ENCODE results near the gene PCGF5.
"Not testable (repeated sequence)": the region's sequence is repeated elsewhere in the genome, so short reads cannot be mapped to it uniquely, and the experiment has no call there.

PCGF5 gene

DNA sequence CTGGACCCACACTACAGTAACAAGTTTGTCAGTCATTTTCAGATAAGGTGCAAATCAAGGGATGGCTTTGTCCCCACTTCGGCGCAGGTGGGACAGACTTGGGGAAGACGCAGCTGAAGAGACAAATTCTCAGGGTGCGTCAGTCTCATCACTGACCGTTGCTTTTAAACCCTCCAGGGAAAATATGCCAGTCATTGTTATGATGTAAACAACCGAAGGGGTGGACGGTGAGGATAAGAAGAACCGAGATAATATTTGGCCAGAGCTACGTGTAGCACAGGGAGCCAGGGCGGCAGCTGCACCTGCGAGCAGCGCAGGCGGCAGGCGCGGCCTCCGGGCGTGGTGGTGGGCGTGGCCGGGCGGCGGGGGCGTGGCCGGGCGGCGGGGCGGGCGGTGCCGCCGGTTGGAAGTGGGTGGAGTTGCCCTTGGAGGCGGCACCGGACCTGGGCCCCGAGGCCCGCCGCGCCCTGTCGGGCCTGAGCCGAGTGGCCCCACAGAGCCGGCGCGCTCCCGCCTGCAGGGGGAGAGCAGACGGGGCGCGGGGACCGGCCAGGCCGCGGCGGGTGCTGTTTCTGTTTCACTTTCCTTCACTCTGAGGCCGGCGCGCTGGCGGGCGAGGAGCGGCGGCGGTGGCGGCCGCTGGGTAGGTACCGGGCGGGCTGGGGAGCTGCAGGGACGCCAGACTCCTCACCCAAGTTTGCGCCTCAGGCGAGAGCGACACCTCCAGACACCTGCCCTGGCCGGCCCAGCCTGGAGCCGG, at the start of gene PCGF5:
Gene PCGF5, plus strand, starts transcription at position 470 of the 760 bp plus-strand sequence. CDS start 2,209 bp downstream, outside the sequence.
- DNase-seq (ENCODE audit: low read depth in 2 of 2), result peak; percentile 85 to 90

DNA sequence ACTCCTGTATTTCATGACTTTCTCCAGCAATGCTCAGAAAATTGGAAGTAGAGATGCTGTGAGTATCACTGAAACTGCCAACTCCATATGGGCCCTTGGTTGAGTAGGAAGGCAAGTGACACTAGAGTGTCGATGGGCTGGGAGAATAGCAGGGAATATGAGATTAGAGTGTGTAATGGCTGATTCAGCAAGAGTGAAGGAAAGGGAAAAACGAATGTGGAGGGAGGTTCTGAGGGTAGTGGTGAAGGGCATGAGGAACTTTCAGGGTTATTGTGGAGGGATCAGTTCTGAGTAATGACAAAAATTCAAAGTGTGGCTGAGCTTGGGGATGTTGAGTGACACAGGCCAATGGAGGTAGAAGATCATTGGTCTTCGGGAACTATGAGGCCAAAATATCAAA, 49.0 kb upstream of the PCGF5 start:
- DNase-seq (ENCODE audit: low read depth in 2 of 2), result no peak

DNA sequence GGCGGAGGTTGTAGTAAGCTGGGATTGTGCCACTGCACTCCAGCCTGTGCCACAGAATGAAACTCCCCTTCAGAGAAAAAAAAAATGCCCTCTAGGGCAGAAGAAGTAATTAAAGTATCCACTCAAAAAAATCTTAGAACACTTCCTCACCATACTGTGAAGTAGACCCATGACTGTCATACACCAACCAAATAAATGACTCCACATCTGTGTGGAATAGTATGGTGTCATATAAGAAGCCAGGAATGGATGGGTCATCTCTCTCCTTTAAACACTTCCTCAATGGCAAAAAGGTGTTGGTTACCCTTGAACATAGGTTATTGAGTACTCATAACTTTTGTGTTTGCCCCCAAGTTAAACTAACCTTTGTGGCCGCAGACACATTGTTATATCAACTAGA, 48.1 kb upstream of the PCGF5 start:
- DNase-seq (ENCODE audit: low read depth in 2 of 2), result no peak

DNA sequence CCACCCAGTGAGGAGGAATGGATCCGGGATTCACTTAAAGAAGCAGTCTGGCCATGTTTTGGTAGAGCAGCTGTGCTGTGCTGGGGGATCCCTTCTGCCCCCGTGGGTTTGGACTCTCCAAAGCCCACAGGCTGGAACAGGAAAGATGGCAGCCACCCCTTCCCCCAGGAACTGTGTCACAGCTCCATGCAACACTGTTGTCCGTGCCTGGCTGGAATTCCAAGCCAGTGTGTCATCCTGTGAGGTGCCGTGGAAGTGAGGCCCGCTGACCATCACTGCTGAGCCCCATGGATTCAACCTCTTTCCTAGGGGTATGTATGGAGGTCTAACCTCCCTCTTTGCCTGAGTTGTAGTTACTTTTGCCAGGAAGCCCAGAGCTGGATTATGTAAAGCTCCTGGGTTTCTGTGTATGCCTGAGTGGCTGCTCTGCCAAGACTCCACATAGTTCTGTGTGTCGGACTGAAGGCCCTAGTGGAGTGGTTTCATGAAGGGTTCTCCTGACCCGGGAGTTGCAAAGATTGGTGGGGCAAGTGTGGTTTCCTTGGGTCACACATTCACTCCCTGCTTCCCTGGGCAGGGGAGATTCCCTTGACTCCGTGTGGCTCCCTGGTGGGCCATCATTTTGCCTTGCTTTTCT, 35.1 kb upstream of the PCGF5 start:
- DNase-seq (ENCODE audit: low read depth in 2 of 2), result no peak

DNA sequence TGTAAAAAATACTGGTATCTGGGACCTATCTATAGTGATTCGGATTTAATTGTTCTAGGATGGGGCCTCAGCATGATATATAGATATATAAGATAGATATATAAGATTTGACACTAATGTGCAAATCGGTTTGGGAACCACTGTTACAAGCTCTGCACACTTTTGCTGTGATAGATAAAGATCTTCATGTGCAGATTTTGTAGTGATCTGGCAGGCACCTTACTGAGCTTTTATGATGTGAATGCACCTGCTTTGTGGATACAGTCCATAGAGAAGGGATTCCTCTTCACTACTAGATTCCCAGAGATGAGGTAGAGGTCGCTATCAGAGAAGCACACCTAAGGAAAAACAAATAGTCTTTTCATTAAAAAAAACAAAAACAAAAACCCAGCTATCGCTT, 33.3 kb upstream of the PCGF5 start:
- DNase-seq (ENCODE audit: low read depth in 2 of 2), result no peak

DNA sequence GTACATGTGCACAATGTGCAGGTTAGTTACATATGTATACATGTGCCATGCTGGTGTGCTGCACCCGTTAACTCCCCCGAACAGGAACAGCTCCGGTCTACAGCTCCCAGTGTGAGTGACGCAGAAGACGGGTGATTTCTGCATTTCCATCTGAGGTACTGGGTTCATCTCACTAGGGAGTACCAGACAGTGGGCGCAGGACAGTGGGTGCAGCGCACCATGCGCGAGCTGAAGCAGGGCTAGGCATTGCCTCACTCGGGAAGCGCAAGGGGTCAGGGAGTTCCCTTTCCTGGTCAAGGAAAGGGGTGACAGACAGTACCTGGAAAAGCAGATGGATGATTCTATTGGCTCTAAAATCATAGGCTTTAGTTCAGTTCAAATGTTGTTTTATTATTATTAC, 32.5 kb upstream of the PCGF5 start:
- DNase-seq (ENCODE audit: low read depth in 2 of 2), result not testable (repeated sequence)

DNA sequence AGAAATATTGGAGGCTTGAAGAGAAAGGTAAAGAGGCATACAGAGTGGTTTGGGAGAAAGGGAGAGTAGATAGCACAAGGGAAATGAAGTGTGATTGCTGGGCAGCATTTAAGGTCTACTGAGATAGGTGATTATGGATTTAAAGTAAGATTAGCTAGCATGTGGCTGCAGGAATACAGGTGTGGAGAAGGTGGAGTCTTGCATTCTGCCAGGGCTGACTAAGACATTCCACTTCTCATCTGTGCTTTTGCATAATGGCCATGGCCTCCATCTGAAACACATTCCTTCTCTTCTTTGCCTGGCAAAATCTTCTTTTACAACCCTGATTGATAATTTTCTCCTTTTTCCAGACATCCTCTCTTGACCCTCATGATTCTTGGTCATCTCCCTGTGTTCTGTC, 31.6 kb upstream of the PCGF5 start:
- DNase-seq (ENCODE audit: low read depth in 2 of 2), result no peak

DNA sequence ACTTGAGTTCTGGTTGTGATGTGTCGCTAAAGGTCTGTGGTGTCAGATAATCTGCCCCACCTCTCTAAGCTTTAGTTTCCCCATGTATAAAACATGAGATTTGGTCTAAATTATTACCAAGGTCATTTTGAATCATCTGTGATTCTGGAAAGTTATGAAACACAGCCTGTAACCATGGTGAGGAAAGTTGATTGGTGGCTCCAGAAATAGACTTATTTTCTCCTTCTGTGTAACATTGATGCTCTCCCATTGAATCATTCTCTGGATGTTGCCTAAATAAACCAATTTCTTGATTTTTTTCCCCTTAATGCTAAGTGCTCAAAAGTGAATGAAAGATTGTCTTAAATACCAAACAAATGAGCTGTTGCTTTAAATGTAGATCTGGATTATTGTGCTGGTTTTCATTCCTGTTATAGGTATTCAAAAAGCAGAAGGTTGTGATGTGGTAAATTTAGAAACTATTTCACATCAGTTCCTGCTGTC, 30.0 kb upstream of the PCGF5 start:
- no peak for DNase-seq (ENCODE audit: low read depth in 2 of 2)

DNA sequence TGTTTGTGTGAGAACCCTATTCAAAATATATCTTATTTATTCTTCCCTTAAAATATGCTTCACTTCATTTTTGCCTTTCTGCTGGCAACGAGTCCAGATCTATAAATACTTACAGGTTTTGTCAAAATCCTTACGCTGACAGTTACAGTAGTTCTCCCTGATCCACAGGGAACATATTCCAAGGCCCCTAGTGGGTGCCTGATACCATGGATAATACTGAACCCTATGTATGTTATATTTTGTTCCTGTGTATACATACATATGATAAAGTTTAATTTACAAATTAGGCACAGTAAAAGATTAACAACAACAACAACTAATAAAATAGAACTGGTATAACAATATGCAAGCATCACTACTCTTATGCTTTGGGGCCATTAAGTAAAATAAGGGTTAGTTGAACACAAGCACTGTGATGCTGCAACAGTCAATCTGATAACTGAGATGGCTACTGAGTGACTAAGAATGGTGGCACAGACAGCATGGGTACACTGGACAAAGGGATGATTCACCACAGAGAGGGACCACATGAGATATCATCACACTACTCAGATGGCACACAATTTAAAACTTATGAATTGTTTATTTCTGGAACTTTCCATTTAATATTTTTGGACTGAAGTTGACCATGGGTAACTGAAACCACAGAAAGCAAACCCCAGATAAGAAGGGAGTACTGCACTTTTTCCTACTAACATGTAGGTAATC, 29.4 kb upstream of the PCGF5 start:
- DNase-seq (ENCODE audit: low read depth in 2 of 2), result no peak

DNA sequence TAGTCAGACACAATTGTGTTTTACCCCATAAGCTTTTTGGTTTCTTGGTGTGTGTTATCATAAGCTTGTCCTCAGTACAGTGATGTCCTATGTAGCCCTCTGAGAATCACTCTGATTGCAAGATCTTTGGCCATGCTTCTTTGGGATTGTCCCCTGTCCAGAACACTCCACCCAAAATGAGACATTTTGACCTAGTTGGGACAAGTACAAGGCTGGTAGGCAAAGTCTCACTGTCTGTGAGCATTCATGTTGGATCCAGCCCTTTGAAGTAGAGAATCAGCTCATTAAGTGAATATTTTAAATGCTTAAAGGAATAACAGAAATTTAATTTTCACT, 28.9 kb upstream of the PCGF5 start:
- no peak for DNase-seq (ENCODE audit: low read depth in 2 of 2)

DNA sequence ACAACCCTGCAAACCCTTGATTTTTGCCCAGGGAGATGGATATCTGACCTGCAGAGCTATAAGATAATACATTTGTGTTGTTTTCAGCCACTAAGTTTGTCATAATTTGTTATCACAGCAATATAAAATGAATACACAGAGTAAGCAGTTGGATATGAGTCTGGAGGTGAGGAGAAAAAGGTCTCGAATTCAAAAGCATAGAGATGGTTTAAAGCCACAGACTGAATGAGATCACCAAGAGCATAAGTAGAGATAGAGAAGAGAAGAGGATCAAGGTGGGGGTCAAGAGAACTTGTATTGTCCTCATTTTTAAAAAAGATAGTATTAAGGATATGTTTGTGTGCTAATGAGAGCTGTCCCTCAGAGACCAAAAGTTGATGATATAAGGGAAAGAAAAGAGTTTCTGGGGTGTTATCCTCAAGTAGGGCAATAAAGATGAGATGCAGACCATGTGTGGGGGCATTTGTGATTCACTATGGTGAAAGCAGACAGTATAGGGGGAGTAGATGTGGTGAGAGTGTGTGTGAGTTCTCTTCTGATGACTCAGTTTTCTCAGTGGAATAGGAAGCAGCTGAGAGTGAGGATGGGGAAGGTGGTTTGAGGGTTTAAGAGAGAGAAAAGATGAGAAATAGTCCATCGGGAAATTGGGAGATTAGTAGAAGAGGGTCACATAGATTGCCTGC, 25.8 kb upstream of the PCGF5 start:
- no peak for DNase-seq (ENCODE audit: low read depth in 2 of 2)

DNA sequence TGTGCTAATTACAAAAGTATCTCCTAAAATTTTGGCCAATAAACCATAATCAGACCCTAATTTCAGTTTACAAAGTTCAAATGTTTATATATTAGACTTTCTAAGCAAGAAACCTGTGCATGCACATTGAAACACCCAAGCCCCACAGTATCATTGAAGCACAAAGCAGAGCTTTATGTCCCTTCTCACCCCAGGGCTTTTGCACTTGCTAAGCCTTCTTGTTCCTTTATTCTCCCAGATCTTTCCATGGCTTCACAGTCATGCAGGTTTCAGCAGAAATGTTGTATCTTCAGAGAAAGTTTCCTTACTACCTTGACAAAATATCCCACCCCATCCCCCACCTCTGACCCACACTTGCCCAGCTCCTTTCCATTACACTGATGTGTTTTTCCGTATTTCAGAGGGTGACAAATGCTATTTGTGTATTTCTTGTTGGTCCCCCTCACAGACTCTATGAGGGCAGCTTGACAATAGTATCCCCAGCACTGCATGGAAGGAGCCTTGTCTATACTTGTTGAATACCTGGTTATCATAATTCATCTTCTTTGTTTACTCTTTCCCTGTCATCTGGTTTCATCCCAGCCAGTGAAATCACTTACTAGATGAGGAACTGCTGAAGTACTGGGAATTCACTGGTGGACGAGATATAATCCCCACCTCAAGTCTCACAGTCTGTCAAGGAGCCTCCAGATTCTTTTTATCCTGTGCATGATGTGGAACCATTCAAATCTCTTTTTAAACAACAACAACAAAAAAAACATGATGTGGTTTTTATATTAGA, 24.0 kb upstream of the PCGF5 start:
- no peak for DNase-seq (ENCODE audit: low read depth in 2 of 2)

DNA sequence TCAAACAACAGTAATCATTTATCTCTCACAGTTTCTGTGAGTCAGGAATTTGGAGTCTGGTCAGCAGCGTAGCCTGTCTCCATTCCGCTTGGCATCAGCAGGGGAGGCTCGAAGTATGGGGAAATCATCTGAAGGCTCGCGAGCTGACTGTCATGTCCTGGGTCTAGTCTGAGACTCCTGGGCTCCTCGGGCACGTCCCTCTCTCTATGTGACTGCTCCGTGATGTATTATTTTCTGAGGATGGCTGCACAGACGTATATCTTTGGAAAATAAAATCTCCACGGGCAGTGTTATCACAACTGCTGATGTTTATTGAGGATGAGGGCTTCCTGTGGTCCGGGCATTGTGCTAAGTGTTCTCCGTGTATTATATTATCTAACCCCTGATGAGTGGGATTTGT, 23.3 kb upstream of the PCGF5 start:
- no peak for DNase-seq (ENCODE audit: low read depth in 2 of 2)

DNA sequence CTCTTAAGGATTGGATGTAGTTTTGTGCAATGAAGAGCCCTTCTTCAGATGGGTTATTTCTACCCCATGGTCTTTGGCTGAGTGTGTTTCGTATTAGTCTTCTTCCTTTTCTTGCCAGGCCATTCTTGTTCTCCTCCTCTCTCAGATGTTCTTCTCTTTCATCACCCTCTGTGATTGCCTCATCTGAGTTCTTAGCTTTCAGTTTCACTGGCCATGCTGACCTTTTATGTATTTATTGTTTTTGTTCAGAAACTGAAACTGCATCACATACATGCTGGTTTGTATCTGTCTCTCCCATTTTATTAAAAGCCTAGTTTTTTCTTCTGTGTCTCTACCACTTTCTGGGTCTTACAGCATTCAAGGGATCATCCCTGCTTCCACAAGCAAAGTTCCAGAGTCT, 21.7 kb upstream of the PCGF5 start:
- DNase-seq (ENCODE audit: low read depth in 2 of 2), result no peak

DNA sequence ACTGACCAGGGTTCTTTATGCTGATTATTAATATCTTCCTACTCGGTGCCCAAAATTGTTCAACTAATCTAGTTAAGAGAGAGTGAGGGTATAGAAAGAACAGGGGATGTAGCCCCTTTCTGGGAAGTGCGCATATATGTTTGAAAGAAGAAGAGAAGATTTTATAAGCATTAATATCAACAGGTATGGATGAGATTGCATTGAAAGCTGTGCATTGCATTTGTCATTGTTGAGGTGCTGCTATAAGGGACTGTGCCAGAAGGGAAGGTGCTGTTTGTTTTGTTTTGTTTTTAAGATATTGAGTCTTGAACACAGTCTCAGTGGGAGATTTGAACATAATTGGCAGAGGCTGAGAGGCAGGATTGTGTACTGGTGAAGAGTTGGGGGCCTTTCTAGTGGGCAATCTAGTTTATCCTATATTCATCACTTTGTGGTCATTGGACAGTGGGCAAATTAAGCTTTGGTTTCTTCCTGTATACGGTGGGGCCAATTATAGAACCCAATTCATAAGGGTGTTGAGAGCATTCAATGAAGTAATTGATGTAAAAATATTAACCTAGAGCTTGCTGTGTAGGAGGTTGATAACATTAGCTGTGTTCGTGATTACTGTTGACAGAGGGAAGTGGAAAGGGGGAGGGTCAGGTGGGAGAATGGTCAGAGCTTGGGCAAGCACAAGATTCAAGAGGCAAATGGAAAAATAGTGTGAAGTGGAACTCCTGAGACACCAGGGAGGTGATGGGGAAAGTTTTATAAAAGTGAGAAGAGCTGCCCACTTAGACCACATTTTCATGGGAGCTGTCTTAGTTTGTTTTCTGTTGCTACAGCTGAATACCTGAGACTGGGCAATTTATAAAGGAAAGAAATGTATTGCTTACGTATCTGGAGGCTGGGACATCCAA, 19.9 kb upstream of the PCGF5 start:
- DNase-seq (ENCODE audit: low read depth in 2 of 2), result no peak

DNA sequence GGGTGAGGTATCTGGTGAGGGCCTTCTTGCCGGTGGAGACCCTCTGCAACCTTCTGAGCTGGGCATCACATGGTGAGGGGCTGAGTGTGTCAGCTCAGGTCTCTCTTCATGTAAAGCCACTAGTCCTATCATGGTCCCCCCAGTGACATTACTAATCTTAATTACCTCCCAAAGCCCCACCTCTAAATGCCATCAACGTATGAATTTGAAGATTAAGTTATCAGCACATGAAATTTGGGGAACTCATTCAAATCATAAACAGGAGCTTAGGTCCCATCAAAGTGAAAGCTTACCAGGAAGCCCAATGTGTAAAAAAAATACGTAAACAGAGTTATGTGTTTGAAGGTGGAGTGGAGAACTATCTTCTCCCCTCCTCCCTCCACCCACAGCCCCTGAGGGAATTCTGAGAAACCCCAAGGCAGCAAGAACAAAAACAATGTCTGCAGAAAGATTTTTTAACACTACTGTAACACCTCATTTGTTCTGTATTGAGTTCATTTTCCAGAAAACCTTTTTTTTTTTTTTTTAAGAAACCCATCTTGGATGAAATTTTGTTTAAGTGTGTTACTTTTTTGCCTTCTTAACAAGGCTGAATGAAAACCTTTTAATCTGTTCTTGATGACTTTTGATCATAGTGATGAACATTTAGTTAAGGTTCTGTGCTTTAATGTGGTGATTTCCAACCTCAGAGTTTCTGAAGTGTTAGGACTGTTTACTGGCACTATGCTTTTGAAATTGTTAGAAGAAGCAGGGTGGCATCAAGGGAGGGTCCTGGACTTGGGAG, 19.1 kb upstream of the PCGF5 start:
- DNase-seq (ENCODE audit: low read depth in 2 of 2), result no peak

DNA sequence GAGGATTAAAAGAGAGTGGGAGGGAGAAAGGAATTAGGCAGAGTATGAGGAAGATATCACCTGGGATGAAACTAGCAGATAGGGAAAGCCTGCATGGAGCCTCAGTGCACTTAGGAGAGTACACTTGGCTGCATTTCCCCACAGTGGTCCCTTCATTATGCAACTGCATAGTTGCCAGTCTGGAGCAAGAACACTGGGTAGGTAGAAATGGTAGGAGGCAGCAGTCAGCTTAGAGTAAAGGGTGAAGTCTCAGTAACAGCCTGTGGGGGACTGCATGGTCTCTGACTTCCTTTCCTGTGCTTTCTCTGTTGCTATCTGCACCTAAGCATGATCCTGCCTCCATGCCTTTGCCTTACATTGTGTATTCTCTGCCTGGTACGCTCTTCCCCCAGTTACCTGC, 14.0 kb upstream of the PCGF5 start:
- no peak for DNase-seq (ENCODE audit: low read depth in 2 of 2)

DNA sequence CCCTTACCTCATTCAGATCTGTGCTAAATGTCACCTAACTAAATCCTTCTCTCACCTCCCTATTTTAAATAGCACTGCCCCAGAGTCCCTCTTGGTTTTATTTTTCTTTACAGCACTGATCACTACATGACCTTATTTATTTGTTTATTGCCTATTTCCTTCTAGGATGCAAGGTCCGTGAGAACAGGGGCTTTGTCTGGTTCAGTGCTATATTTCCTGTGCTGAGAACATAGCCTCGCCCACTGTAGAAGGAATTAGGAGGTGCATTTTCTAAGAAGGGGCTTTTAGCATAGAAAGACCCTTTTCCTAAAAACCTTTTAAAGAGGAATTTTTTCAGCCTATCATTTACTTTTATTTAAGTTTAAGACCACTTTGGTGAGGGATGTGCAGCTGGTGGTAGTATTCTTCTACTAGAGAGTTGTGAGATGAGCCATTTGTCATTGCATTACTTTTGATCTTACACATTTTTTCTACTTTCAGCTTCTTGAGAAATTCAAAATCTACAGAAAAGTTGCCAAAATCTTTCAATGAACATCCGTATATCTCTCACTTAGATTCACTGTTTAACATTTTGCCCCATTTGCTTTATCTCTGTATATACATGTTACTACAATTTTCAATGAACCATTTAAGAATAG, 13.5 kb upstream of the PCGF5 start:
- no peak for DNase-seq (ENCODE audit: low read depth in 2 of 2)

DNA sequence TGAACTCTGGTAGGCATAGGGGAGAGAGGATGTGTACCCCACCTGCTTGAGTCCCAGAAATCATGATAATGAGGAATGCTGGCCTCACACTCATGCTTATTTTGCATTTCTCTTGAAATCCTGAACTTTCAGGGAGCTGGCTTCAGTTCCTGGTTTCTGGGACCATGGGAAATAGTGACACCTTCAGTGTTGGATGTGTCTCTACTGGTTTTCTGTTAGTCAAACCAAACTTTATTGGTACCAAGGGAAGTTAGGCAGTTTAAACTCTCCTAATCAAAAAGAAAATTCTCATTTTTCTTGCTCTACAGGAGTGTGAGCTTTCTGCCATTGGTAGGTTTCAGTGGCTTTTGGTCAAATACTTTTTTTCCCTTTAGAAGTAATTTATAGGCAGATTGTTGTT, 11.8 kb upstream of the PCGF5 start:
- DNase-seq (ENCODE audit: low read depth in 2 of 2), result no peak

Data from stimulated activated CD4-positive, alpha-beta T cell treated with anti-CD3 and anti-CD28 coated beads, Interleukin-1b, Interleukin-23, amount 100 ng/mL, for 1 hour (primary cell).